HepG2 (cell line): ENCODE data around the gene ZNF581. TPM values are rescaled to one million over a fixed set of nuclear protein-coding genes. Genes with fewer than 3 reads are reported as not detected.

Source experiments
- CAMTA2 ChIP-seq: sonication (generic); formaldehyde crosslinking; IDR thresholded peaks from 2 replicates; pipeline ENCODE4 v1.4.0; 2020; ENCODE audit warnings: mild to moderate bottlenecking, missing genetic modification reagents, borderline replicate concordance
- CREBL2 ChIP-seq: sonication (generic); formaldehyde crosslinking; IDR thresholded peaks from 2 replicates; pipeline ENCODE4 v1.8.1; 2023; ENCODE audit warnings: missing genetic modification reagents, mild to moderate bottlenecking, borderline replicate concordance
- FOXK1 ChIP-seq: sonication (generic); formaldehyde crosslinking; IDR thresholded peaks from 2 replicates; pipeline ENCODE4 v1.4.0; 2020; ENCODE audit warnings: low read depth, missing genetic modification reagents, borderline replicate concordance
- GPN1 ChIP-seq: sonication (generic); formaldehyde crosslinking; IDR thresholded peaks from 2 replicates; pipeline ENCODE4 v1.5.1; 2020; ENCODE audit warnings: missing genetic modification reagents, borderline replicate concordance
- IRX3 ChIP-seq: sonication (generic); formaldehyde crosslinking; IDR thresholded peaks from 2 replicates; pipeline ENCODE4 v1.8.1; 2023; ENCODE audit warnings: mild to moderate bottlenecking, low read depth, missing genetic modification reagents, borderline replicate concordance
- KAT2B ChIP-seq: fragments of 150-350 bp; IDR thresholded peaks from 2 replicates; pipeline ENCODE4 v1.6.1; 2014; ENCODE audit warnings: low read depth, low read length, borderline replicate concordance
- KDM2A ChIP-seq: sonication (generic); formaldehyde crosslinking; IDR thresholded peaks from 2 replicates; pipeline ENCODE4 v1.4.0; 2020; ENCODE audit warnings: low read depth, missing genetic modification reagents, borderline replicate concordance
- KLF13 ChIP-seq: sonication (generic); formaldehyde crosslinking; IDR thresholded peaks from 2 replicates; pipeline ENCODE4 v1.4.0; 2020; ENCODE audit warnings: mild to moderate bottlenecking, missing genetic modification reagents
- PBX3 ChIP-seq: sonication (generic); formaldehyde crosslinking; IDR thresholded peaks from 2 replicates; pipeline ENCODE4 v1.8.1; 2023; ENCODE audit warnings: missing genetic modification reagents, inconsistent platforms, borderline replicate concordance
- SAP130 ChIP-seq: IDR thresholded peaks from 2 replicates; pipeline ENCODE4 v1.6.1; 2016; ENCODE audit warnings: low read depth
- ZNF138 ChIP-seq: sonication (generic); formaldehyde crosslinking; IDR thresholded peaks from 2 replicates; pipeline ENCODE4 v1.5.0; 2020; ENCODE audit warnings: mild to moderate bottlenecking, low read depth, missing genetic modification reagents
- ZNF501 ChIP-seq: sonication (generic); formaldehyde crosslinking; IDR thresholded peaks from 2 replicates; pipeline ENCODE4 v1.5.1; 2020; ENCODE audit warnings: mild to moderate bottlenecking, moderate library complexity, missing genetic modification reagents
- ZNF558 ChIP-seq: sonication (generic); formaldehyde crosslinking; IDR thresholded peaks from 2 replicates; pipeline ENCODE4 v1.9.0; 2022; ENCODE audit warnings: mild to moderate bottlenecking, missing genetic modification reagents, borderline replicate concordance
- ZNF841 ChIP-seq: sonication (generic); formaldehyde crosslinking; IDR thresholded peaks from 2 replicates; pipeline ENCODE4 v1.8.1; 2023; ENCODE audit warnings: missing genetic modification reagents, borderline replicate concordance
- ZSCAN12 ChIP-seq: sonication (generic); formaldehyde crosslinking; IDR thresholded peaks from 2 replicates; pipeline ENCODE4 v1.9.0; 2021; ENCODE audit warnings: mild to moderate bottlenecking, missing genetic modification reagents
- polyA plus RNA-seq, 8 experiments: library from polyadenylated mRNA; depleted of rRNA in 3 of 8; stranded (reverse) in 7 of 8; unstranded in 1 of 8; fragments of >200 nt; fragmentation: Illumina TruSeq in 4 of 8; extraction: Trizol in 4 of 8; gene quantifications; 2 replicates each; pipeline versions ENCODE4 v1.2.1 to v1.2.3, GENCODE V29; 2011 to 2016; ENCODE audit warnings: low read depth in 4 of 8, missing spikeins in 1 of 8, mixed read lengths in 1 of 8; ENCODE audit not compliant: insufficient read depth in 1 of 8
- total RNA-seq, 5 experiments: library from RNA; depleted of rRNA; stranded (reverse); fragments of >200 nt; fragmentation: Illumina TruSeq; extraction: Trizol; gene quantifications; 2 replicates each; pipeline ENCODE4 v1.2.3, GENCODE V29; 2016; ENCODE audit warnings: low read depth in 1 of 5
- TF ChIP-seq, protein P1 (sequence below): sonication (generic); formaldehyde crosslinking; IDR thresholded peaks from 2 replicates; pipeline ENCODE4 v1.4.0; 2020; ENCODE audit warnings: mild to moderate bottlenecking, missing genetic modification reagents
- TF ChIP-seq, protein P2 (sequence below): sonication (generic); formaldehyde crosslinking; conservative IDR thresholded peaks from 2 replicates; pipeline ENCODE4 v1.4.0; 2020; ENCODE audit warnings: mild to moderate bottlenecking, missing genetic modification reagents, moderate library complexity
- TF ChIP-seq, protein P3 (sequence below): sonication (generic); formaldehyde crosslinking; IDR thresholded peaks from 2 replicates; pipeline ENCODE4 v1.4.0; 2020; ENCODE audit warnings: mild to moderate bottlenecking, missing genetic modification reagents

The ZNF581 gene
- total and polyA plus RNA-seq, 2 of the 13 experiments (the other 11 are each of a cell fraction or from before 2014, with no cell fraction given) = 19.6 to 49.5 TPM

DNA sequence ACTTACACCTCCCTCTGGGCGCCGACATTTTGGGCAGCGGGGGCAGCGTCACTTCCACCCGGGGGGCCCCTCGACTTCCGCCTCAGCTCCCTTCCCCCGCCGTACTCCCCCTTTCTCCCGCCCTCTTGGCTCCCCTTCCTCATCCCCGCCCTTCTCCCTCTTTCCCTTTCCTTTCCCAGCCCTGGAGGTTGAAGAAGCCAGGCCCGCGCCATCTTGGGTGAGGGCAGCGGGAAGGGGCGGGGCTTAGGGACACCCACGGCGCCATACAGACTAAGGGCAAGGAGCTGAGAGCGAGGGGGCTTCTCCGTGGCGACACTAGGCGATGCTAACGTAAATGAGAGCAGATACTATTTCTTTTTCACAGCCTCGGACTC, 44.0 kb upstream of the ZNF581 start, which contains the start of gene FIZ1 (continued):
- TF ChIP-seq KAT2B (no peak), SAP130 (CRISPR knock-in tag) (peak; percentile 53), ZNF138 (CRISPR knock-in tag) (0 out of 2 replicates have a peak, but pooled peaks have one; percentile 12), CREBL2 (CRISPR knock-in tag) (no peak), GPN1 (CRISPR knock-in tag) (no peak), KDM2A (peak; percentile 33; the same call in 1 of the 2 replicates), ZNF841 (CRISPR knock-in tag) (no peak), CAMTA2 (CRISPR knock-in tag) (0 out of 2 replicates have a peak, but pooled peaks have one; percentile 12), KLF13 (CRISPR knock-in tag) (no peak), ZNF501 (CRISPR knock-in tag) (peak; percentile 89), ZSCAN12 (CRISPR knock-in tag) (no peak), PBX3 (CRISPR knock-in tag) (no peak), FOXK1 (peak; percentile 66; the same call in 1 of the 2 replicates), ZNF558 (no peak), IRX3 (CRISPR knock-in tag) (no peak)
- TF ChIP-seq, protein P1, sequence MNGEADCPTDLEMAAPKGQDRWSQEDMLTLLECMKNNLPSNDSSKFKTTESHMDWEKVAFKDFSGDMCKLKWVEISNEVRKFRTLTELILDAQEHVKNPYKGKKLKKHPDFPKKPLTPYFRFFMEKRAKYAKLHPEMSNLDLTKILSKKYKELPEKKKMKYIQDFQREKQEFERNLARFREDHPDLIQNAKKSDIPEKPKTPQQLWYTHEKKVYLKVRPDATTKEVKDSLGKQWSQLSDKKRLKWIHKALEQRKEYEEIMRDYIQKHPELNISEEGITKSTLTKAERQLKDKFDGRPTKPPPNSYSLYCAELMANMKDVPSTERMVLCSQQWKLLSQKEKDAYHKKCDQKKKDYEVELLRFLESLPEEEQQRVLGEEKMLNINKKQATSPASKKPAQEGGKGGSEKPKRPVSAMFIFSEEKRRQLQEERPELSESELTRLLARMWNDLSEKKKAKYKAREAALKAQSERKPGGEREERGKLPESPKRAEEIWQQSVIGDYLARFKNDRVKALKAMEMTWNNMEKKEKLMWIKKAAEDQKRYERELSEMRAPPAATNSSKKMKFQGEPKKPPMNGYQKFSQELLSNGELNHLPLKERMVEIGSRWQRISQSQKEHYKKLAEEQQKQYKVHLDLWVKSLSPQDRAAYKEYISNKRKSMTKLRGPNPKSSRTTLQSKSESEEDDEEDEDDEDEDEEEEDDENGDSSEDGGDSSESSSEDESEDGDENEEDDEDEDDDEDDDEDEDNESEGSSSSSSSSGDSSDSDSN (CRISPR knock-in tag) = peak; percentile 39
- TF ChIP-seq, protein P2, sequence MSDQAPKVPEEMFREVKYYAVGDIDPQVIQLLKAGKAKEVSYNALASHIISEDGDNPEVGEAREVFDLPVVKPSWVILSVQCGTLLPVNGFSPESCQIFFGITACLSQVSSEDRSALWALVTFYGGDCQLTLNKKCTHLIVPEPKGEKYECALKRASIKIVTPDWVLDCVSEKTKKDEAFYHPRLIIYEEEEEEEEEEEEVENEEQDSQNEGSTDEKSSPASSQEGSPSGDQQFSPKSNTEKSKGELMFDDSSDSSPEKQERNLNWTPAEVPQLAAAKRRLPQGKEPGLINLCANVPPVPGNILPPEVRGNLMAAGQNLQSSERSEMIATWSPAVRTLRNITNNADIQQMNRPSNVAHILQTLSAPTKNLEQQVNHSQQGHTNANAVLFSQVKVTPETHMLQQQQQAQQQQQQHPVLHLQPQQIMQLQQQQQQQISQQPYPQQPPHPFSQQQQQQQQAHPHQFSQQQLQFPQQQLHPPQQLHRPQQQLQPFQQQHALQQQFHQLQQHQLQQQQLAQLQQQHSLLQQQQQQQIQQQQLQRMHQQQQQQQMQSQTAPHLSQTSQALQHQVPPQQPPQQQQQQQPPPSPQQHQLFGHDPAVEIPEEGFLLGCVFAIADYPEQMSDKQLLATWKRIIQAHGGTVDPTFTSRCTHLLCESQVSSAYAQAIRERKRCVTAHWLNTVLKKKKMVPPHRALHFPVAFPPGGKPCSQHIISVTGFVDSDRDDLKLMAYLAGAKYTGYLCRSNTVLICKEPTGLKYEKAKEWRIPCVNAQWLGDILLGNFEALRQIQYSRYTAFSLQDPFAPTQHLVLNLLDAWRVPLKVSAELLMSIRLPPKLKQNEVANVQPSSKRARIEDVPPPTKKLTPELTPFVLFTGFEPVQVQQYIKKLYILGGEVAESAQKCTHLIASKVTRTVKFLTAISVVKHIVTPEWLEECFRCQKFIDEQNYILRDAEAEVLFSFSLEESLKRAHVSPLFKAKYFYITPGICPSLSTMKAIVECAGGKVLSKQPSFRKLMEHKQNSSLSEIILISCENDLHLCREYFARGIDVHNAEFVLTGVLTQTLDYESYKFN = peak; percentile 67; the same call in 1 of the 2 replicates
- TF ChIP-seq, protein P3, sequence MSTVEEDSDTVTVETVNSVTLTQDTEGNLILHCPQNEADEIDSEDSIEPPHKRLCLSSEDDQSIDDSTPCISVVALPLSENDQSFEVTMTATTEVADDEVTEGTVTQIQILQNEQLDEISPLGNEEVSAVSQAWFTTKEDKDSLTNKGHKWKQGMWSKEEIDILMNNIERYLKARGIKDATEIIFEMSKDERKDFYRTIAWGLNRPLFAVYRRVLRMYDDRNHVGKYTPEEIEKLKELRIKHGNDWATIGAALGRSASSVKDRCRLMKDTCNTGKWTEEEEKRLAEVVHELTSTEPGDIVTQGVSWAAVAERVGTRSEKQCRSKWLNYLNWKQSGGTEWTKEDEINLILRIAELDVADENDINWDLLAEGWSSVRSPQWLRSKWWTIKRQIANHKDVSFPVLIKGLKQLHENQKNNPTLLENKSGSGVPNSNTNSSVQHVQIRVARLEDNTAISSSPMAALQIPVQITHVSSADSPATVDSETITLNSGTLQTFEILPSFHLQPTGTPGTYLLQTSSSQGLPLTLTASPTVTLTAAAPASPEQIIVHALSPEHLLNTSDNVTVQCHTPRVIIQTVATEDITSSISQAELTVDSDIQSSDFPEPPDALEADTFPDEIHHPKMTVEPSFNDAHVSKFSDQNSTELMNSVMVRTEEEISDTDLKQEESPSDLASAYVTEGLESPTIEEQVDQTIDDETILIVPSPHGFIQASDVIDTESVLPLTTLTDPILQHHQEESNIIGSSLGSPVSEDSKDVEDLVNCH (CRISPR knock-in tag) = no peak
